GM12872 (cell line): ENCODE results near the gene PDZD2.

Experiments
- CTCF ChIP-seq: IDR thresholded peaks from 3 replicates; pipeline ENCODE4 v1.5.1; 2011; ENCODE audit warnings: low read depth, mild to moderate bottlenecking, low read length, moderate library complexity; ENCODE audit not compliant: insufficient read depth

The PDZD2 gene

GRCh38 chr5:32083981-32084430, 445.1 kb downstream of the PDZD2 start:
- no peak for TF ChIP-seq CTCF

- no peak for TF ChIP-seq CTCF
Measured at GRCh38 chr5:32087086-32088082, 448.5 kb downstream of the PDZD2 start.

GRCh38 chr5:32088214-32088613, 449.3 kb downstream of the PDZD2 start:
- TF ChIP-seq CTCF: no peak

- no peak for TF ChIP-seq CTCF
Measured at GRCh38 chr5:32089146-32090000, 450.4 kb downstream of the PDZD2 start.

GRCh38 chr5:32090026-32090754, 451.3 kb downstream of the PDZD2 start:
- no peak for TF ChIP-seq CTCF

GRCh38 chr5:32090755-32091128, 451.8 kb downstream of the PDZD2 start:
- TF ChIP-seq CTCF: no peak
